ENCODE data around the gene ACTL6B. TPM values are rescaled to one million over a fixed set of nuclear protein-coding genes. Genes with fewer than 3 reads are reported as not detected.

Gene ACTL6B
- total RNA-seq, 1 experiment from 2014 or later: not detected

DNA sequence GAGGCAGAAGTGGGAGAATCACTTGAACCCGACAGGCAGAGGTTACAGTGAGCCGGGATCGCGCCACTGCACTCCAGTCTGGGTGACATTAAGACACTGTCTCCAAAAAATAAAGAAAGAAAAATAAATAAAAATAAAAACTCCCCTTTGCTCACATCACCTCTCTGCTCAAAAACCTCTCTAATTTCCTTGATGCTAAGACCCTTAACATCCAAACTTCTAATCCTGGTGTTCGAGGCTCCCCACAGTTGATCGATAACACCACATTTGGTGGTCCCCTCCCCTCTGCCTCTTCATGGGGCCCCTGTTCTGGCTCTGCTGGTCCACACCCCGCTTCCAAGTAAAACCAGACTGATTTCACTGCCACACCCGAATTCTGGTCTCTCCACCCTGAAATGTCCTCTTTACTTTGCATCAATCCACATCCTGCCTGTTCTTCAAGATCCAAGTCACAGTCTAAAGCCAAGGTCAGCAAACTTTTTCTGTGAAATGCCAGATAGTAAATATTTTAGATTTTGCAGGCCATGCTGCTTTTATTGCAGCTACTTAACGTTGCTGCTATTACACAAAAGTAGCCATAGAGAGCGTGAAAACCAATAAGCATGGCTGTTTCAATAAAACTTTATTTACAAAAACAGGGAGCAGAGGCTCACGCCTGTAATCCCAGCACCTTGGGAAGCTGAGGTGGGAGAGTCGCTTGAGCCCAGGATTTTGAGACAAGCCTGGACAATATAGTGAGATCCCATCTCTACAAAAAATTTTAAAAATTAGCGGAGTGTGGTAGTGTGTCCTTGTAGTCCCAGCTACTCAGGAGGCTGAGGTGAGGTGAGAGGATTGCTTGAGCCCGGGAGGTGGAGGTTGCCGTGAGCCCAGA, 32.1 kb downstream of the ACTL6B start:
- H3K9me3 Mint-ChIP-seq (ENCODE audit: unreplicated experiment): no peaks in the 10 kb centered on the region
- Histone ChIP-seq H3K27me3 (replicated peaks; ENCODE audit: control insufficient read depth, insufficient read depth, low read length) (no peaks in the 10 kb centered on the region), H3K9me3 (no peaks in the 10 kb centered on the region), H3K4me1 (no peaks in the 10 kb centered on the region), H3K4me3 (ENCODE audit: low read depth, low read length) (no peak overlapping the region), H3K36me3 (ENCODE audit: control insufficient read depth, insufficient read depth, low read length) (no peaks in the 10 kb centered on the region)
- peaks cover 7% of the 10 kb centered on the region for H3K36me3 Mint-ChIP-seq (ENCODE audit: insufficient read depth, unreplicated experiment)
- intact Hi-C loops (cut with micrococcal nuclease; ENCODE audit: unreplicated experiment): no loop called here
- ChIA-PET POLR2A (no interaction called here), CTCF (no interaction called here)
- H3K4me3 Mint-ChIP-seq (ENCODE audit: unreplicated experiment): no peak overlapping the region
- no peak overlapping the region for H3K27ac Mint-ChIP-seq (ENCODE audit: unreplicated experiment)
- DNase-seq: no peak
- BruUV-seq (replicated peaks): no TSS peak
- H3K4me1 Mint-ChIP-seq (ENCODE audit: low read depth, unreplicated experiment): peaks cover 9% of the 10 kb centered on the region
- H3K27me3 Mint-ChIP-seq (ENCODE audit: insufficient read depth, unreplicated experiment): no peaks in the 10 kb centered on the region
- TF ChIP-seq, protein P1, sequence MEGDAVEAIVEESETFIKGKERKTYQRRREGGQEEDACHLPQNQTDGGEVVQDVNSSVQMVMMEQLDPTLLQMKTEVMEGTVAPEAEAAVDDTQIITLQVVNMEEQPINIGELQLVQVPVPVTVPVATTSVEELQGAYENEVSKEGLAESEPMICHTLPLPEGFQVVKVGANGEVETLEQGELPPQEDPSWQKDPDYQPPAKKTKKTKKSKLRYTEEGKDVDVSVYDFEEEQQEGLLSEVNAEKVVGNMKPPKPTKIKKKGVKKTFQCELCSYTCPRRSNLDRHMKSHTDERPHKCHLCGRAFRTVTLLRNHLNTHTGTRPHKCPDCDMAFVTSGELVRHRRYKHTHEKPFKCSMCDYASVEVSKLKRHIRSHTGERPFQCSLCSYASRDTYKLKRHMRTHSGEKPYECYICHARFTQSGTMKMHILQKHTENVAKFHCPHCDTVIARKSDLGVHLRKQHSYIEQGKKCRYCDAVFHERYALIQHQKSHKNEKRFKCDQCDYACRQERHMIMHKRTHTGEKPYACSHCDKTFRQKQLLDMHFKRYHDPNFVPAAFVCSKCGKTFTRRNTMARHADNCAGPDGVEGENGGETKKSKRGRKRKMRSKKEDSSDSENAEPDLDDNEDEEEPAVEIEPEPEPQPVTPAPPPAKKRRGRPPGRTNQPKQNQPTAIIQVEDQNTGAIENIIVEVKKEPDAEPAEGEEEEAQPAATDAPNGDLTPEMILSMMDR (IDR thresholded peaks at IDR 0.05; ENCODE audit: insufficient read depth in 1 of 2, low read depth in 1 of 2, low read length in 1 of 2, severe bottlenecking in 1 of 2, unreplicated experiment in 1 of 2): no peak

DNA sequence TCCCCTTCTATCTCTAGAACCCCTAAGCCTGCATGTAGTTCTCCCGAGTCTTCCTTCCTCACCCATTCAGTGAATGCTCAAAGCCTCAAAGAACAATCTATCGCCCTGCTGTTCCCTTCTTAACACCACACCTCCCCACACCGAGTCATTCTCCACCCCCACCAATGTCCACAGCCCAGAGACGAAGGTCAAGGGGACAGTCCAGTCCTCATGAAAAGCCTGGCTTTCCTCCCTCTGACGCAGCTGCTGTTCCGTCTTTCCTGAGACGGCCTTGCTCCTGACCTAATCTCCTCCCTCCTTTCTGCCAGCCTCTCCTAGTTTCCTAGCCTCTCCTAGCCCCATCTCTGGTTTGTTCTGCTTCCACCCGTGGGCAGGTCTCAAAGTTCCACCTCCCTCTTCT, 34.7 kb downstream of the ACTL6B start:
- DNase-seq: no peak
- ChIA-PET CTCF (interaction anchor here (0.6 to 0.9 kb wide), 2 partner anchors 11 to 33 kb away, joined by 3 to 4 read pairs; no protein-coding TSS in a partner anchor), POLR2A (no interaction called here)
- peaks cover 9% of the 10 kb centered on the region for H3K4me1 Mint-ChIP-seq (ENCODE audit: low read depth, unreplicated experiment)
- no TSS peak for BruUV-seq (replicated peaks)
- no peaks in the 10 kb centered on the region for H3K4me1 ChIP-seq
- H3K9me3 ChIP-seq: no peaks in the 10 kb centered on the region
- H3K27ac Mint-ChIP-seq (ENCODE audit: unreplicated experiment): no peak overlapping the region
- H3K4me3 Mint-ChIP-seq (ENCODE audit: unreplicated experiment): no peak overlapping the region
- intact Hi-C loops (cut with micrococcal nuclease; ENCODE audit: unreplicated experiment): no loop called here
- H3K27me3 ChIP-seq (replicated peaks; ENCODE audit: control insufficient read depth, insufficient read depth, low read length): no peaks in the 10 kb centered on the region
- H3K36me3 Mint-ChIP-seq (ENCODE audit: insufficient read depth, unreplicated experiment): peaks cover 7% of the 10 kb centered on the region
- H3K4me3 ChIP-seq (ENCODE audit: low read depth, low read length): no peak overlapping the region
- TF ChIP-seq, protein P1 (IDR thresholded peaks at IDR 0.05; ENCODE audit: insufficient read depth in 1 of 2, low read depth in 1 of 2, low read length in 1 of 2, severe bottlenecking in 1 of 2, unreplicated experiment in 1 of 2): no peak
- H3K9me3 Mint-ChIP-seq (ENCODE audit: unreplicated experiment): no peaks in the 10 kb centered on the region
- no peaks in the 10 kb centered on the region for H3K27me3 Mint-ChIP-seq (ENCODE audit: insufficient read depth, unreplicated experiment)
- no peaks in the 10 kb centered on the region for H3K36me3 ChIP-seq (ENCODE audit: control insufficient read depth, insufficient read depth, low read length)

DNA sequence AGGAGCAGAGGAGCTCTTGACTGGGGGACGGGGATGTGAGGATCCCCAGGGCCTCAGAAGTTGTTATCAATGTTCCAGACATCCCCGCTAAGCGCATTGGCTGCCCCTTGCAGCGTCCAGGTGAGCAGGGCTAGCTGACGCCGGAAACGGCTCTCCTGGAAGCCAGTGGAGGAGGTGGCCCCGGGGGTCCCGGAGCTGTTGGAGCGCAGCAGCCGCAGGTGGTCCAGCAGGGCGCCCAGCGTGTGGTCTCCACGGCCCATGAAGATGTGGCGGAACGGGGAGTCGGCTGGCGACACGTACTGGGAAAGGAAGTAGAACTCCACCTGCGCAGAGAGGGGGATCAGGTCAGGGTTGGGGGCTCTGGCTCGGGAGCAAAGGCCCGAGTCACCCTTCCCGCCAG, 35.4 kb downstream of the ACTL6B start:
- H3K4me1 ChIP-seq: no peaks in the 10 kb centered on the region
- Mint-ChIP-seq H3K36me3 (ENCODE audit: insufficient read depth, unreplicated experiment) (peaks cover 7% of the 10 kb centered on the region), H3K27me3 (ENCODE audit: insufficient read depth, unreplicated experiment) (no peaks in the 10 kb centered on the region), H3K27ac (ENCODE audit: unreplicated experiment) (no peak overlapping the region), H3K4me3 (ENCODE audit: unreplicated experiment) (no peak overlapping the region), H3K9me3 (ENCODE audit: unreplicated experiment) (no peaks in the 10 kb centered on the region), H3K4me1 (ENCODE audit: low read depth, unreplicated experiment) (peaks cover 9% of the 10 kb centered on the region)
- no peaks in the 10 kb centered on the region for H3K27me3 ChIP-seq (replicated peaks; ENCODE audit: control insufficient read depth, insufficient read depth, low read length)
- no TSS peak for BruUV-seq (replicated peaks)
- ChIA-PET CTCF (no interaction called here), POLR2A (no interaction called here)
- DNase-seq: no peak
- no peak overlapping the region for H3K4me3 ChIP-seq (ENCODE audit: low read depth, low read length)
- H3K9me3 ChIP-seq: no peaks in the 10 kb centered on the region
- TF ChIP-seq, protein P1 (IDR thresholded peaks at IDR 0.05; ENCODE audit: insufficient read depth in 1 of 2, low read depth in 1 of 2, low read length in 1 of 2, severe bottlenecking in 1 of 2, unreplicated experiment in 1 of 2): no peak
- intact Hi-C loops (cut with micrococcal nuclease; ENCODE audit: unreplicated experiment): no loop called here
- no peaks in the 10 kb centered on the region for H3K36me3 ChIP-seq (ENCODE audit: control insufficient read depth, insufficient read depth, low read length)

All from Caco-2 (cell line).